Sigmoid colon (tissue), 7 donors: ENCODE results near the gene CHPF2. TPM values are rescaled to one million over a fixed set of nuclear protein-coding genes. Genes with fewer than 3 reads are reported as not detected.

ENCODE experiments used
- DNase-seq: peaks from one replicate; pipeline ENCODE4 v3.0.0-alpha.2; 2019
- H3K27ac ChIP-seq, 4 donors: fragments of 200-600 bp; sonication (generic); one replicate each; pipeline ENCODE4 v1.5.1; 2016 to 2019; ENCODE audit warnings: mild to moderate bottlenecking in 1 of 4
- H3K27me3 ChIP-seq, 3 donors: fragments of 200-600 bp; sonication (generic); one replicate each; pipeline ENCODE4 v1.5.1; 2019; ENCODE audit warnings: mild to moderate bottlenecking in 1 of 3
- H3K36me3 ChIP-seq, 4 donors: fragments of 200-600 bp; sonication (generic); one replicate each; pipeline ENCODE4 v1.5.1; 2016 to 2019
- H3K4me1 ChIP-seq, 4 donors: fragments of 200-600 bp; sonication (generic); one replicate each; pipeline ENCODE4 v1.5.1; 2017 to 2019
- H3K4me3 ChIP-seq, 4 donors: fragments of 200-600 bp; sonication (generic); one replicate each; pipeline ENCODE4 v1.5.1; 2017 to 2019; ENCODE audit warnings: mild to moderate bottlenecking in 2 of 4, moderate library complexity in 1 of 4
- H3K9me3 ChIP-seq, 4 donors: fragments of 200-600 bp in 3 of 4; sonication (generic) in 3 of 4; one replicate each; pipeline versions ENCODE4 v1.5.1 to v1.6.1; 2013 to 2019
- EP300 ChIP-seq, 4 donors: sonication (generic); formaldehyde crosslinking; IDR thresholded peaks; one replicate each; pipeline ENCODE4 v1.6.1; 2017; ENCODE audit warnings: antibody characterized with exemption in 4 of 4
- POLR2A ChIP-seq, 2 donors: fragments of 450-650 bp; IDR thresholded peaks; one replicate each; pipeline ENCODE4 v1.6.1; 2016; ENCODE audit warnings: antibody characterized with exemption in 2 of 2, mild to moderate bottlenecking in 2 of 2, moderate library complexity in 2 of 2
- POLR2AphosphoS5 ChIP-seq, 4 donors: sonication (generic); formaldehyde crosslinking; IDR thresholded peaks; one replicate each; pipeline ENCODE4 v1.6.1; 2017; ENCODE audit warnings: antibody characterized with exemption in 4 of 4
- WGBS, 2 donors: extraction: QIAGEN DNeasy Blood & Tissue Kit; methylation state at CpG; one replicate each; pipeline ENCODE4 v1.1.7; 2013; 5-methylcytosine and 5-hydroxymethylcytosine counted together
- intact Hi-C: fragments of 100-400 bp; cut with DNase I; formaldehyde crosslinking; loops from one replicate; pipeline ENCODE4 v1.15.1; 2023
- polyA plus RNA-seq, 3 donors: library from polyadenylated mRNA; stranded (reverse); fragments of 200-250 nt; gene quantifications; one replicate each; pipeline ENCODE4 v1.2.3, GENCODE V29; 2013
- total RNA-seq, 4 donors: library from RNA; depleted of rRNA; stranded (reverse); fragments of >200 nt; gene quantifications; one replicate each; pipeline ENCODE4 v1.1.0, GENCODE V29; 2016
- TF ChIP-seq, protein P1 (sequence below), 4 experiments: fragments of 450-650 bp in 3 of 4; fragments of 200-600 bp in 1 of 4; IDR thresholded peaks; one replicate each; pipeline ENCODE4 v1.5.1; 2016 to 2019; ENCODE audit warnings: antibody characterized with exemption in 4 of 4, mild to moderate bottlenecking in 3 of 4, moderate library complexity in 2 of 4
- donor health status: healthy with polysubstance abuse.
- donor health status: Bipolar disorder and iron deficiency.
- donor health status: healthy.

The CHPF2 gene
- total and polyA plus RNA-seq, 7 donors, result 5.4 to 36.3 (median 16.4) TPM

DNA sequence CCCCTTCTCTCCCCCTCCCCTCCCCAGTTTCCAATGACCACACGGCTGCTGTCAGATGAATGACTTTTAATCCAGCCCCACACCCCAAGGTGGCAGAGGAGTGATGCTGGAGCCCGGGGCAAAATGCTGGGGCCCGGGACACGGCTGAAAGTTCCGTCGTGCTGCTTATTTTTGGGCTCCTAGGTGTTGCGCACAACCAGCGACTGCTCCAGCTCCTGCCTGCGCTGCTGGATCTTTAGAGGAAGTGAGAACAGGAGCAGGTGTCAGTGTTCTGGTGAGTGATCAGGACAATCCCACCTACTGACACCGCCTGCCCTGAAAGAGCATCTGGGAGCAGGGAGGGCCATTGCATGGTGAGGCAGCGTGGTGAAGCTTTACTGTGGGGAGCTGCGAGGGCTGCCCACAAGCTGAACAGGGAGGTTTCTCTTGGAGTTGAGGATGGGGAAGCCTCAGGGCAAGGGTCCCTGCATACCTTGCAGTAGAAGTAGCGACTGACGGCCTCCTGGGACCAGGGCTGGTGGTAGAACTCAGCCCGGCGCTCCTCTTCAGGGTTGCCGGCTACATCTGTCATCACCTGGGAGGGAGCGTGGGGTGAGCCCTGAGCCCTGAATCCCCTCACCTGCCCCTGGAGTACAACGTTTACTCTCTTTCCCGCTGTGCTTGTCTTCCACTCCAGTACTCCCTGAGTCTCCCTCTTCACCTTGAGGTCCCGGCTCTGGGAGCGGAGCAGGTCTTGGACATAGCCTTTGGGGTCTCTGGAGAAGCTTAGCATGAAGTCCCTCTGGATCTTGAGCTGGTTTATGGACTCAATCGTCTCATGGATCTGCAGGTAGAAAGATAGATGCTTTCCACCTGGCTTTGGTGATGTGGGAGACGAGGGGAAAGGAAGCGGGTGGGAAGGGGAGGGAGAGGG, 6.9 kb downstream of the CHPF2 start:
- TF ChIP-seq, protein P1, sequence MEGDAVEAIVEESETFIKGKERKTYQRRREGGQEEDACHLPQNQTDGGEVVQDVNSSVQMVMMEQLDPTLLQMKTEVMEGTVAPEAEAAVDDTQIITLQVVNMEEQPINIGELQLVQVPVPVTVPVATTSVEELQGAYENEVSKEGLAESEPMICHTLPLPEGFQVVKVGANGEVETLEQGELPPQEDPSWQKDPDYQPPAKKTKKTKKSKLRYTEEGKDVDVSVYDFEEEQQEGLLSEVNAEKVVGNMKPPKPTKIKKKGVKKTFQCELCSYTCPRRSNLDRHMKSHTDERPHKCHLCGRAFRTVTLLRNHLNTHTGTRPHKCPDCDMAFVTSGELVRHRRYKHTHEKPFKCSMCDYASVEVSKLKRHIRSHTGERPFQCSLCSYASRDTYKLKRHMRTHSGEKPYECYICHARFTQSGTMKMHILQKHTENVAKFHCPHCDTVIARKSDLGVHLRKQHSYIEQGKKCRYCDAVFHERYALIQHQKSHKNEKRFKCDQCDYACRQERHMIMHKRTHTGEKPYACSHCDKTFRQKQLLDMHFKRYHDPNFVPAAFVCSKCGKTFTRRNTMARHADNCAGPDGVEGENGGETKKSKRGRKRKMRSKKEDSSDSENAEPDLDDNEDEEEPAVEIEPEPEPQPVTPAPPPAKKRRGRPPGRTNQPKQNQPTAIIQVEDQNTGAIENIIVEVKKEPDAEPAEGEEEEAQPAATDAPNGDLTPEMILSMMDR (IDR thresholded peaks at IDR 0.05), result no peak
- TF ChIP-seq POLR2A (IDR thresholded peaks at IDR 0.05), result no peak
- no peak overlapping the region for H3K4me3 ChIP-seq
- no peaks in the 10 kb centered on the region for H3K9me3 ChIP-seq
- no peak overlapping the region for H3K27ac ChIP-seq
- intact Hi-C loops, result no loop called here
- DNase-seq, result peak; percentile 58
- H3K27me3 ChIP-seq, result no peaks in the 10 kb centered on the region
- H3K4me1 ChIP-seq, result peaks cover 0 to 14% (median 13%) of the 10 kb centered on the region in 4 donors
- WGBS, 2 donors, result 91 to 92% methylated on average over 25 of the region's 25 CpGs
- peaks cover 0 to 78% (median 48%) of the 10 kb centered on the region in 4 donors for H3K36me3 ChIP-seq

DNA sequence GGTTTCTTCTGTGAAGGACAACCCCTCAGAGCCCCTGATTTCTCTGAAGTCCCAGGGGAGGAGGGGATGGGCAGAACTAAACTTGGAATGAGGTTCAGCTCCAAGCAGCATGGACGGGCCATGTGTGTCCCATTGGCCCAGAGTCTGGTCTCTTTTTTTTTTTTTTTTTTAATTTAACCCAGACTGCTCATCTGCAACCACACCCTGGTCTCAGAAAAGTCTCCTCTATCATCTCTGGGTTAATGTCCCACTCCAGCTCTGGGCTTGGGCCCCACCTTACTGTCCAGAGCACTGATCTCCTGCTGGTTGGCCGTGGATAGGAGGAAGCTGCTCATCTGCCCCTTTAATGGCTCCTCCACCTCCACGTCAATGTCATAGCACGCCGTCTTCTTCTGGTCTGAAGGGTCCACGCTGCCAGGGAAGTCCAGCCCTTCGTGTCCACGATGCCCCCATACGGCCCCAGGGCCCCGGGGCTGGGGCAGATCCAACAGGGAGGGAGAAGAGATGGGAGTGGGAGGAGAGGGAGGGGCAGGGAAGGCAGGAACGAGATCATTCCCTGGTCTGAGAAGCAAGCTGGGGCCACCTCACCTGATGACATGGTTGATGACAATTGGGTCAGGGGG, 7.7 kb downstream of the CHPF2 start:
- peaks cover 0 to 20% (median 19%) of the 10 kb centered on the region in 4 donors for H3K4me1 ChIP-seq
- no peak overlapping the region for H3K27ac ChIP-seq
- 70 to 79% methylated on average over 11 of the region's 11 CpGs for WGBS, 2 donors
- no peaks in the 10 kb centered on the region for H3K9me3 ChIP-seq
- H3K36me3 ChIP-seq, result peaks cover 0 to 76% (median 48%) of the 10 kb centered on the region in 4 donors
- peaks cover 0 to 3% (median 0%) of the 10 kb centered on the region in 3 donors for H3K27me3 ChIP-seq
- TF ChIP-seq EP300 (IDR thresholded peaks at IDR 0.05) (no peak), POLR2AphosphoS5 (IDR thresholded peaks at IDR 0.05) (no peak), POLR2A (IDR thresholded peaks at IDR 0.05) (no peak)
- DNase-seq, result peak; percentile 41
- no peak overlapping the region for H3K4me3 ChIP-seq
- intact Hi-C loops, result no loop called here

GRCh38 chr7:151240536-151240935, 8.3 kb downstream of the CHPF2 start:
- no peak overlapping the region for H3K27ac ChIP-seq
- intact Hi-C loops, result no loop called here

GRCh38 chr7:151240942-151241754, 8.9 kb downstream of the CHPF2 start:
- Histone ChIP-seq H3K9me3 (no peaks in the 10 kb centered on the region), H3K27ac (no peak overlapping the region), H3K4me3 (no peak overlapping the region), H3K36me3 (peaks cover 0 to 64% (median 42%) of the 10 kb centered on the region in 4 donors), H3K4me1 (peaks cover 0 to 32% (median 31%) of the 10 kb centered on the region in 4 donors), H3K27me3 (peaks cover 0 to 6% (median 2%) of the 10 kb centered on the region in 3 donors)
- intact Hi-C loops, result no loop called here
- DNase-seq, result no peak
- WGBS, 2 donors, result 90 to 93% methylated on average over 7 of the region's 7 CpGs
- TF ChIP-seq POLR2A (IDR thresholded peaks at IDR 0.05) (no peak), EP300 (IDR thresholded peaks at IDR 0.05) (no peak), POLR2AphosphoS5 (IDR thresholded peaks at IDR 0.05) (no peak)
- TF ChIP-seq, protein P1 (IDR thresholded peaks at IDR 0.05), result no peak

More at GRCh38 chr7:151240536-151240935, 8.3 kb downstream of the CHPF2 start:
- H3K36me3 ChIP-seq, result peaks cover 0 to 70% (median 44%) of the 10 kb centered on the region in 4 donors
- H3K27me3 ChIP-seq, result peaks cover 0 to 6% (median under 1%) of the 10 kb centered on the region in 3 donors
- peaks cover 0 to 26% (median 25%) of the 10 kb centered on the region in 4 donors for H3K4me1 ChIP-seq
- H3K9me3 ChIP-seq, result no peaks in the 10 kb centered on the region
- 82 to 93% methylated on average over 4 of the region's 4 CpGs for WGBS, 2 donors
- no peak overlapping the region for H3K4me3 ChIP-seq
- peak; percentile 36 for DNase-seq
- TF ChIP-seq EP300 (IDR thresholded peaks at IDR 0.05) (no peak), POLR2A (IDR thresholded peaks at IDR 0.05) (no peak), POLR2AphosphoS5 (IDR thresholded peaks at IDR 0.05) (no peak)
- TF ChIP-seq, protein P1 (IDR thresholded peaks at IDR 0.05), result no peak
